HEK293T (cell line): ENCODE data around the gene MGAT5.

Source experiments
- CTCF ChIA-PET: fragments of 350-600 bp; formaldehyde crosslinking; extraction: SDS; loops from one replicate; lab custom pipeline; 2021; ENCODE audit warnings: antibody characterized with exemption, inconsistent platforms; lab: Yijun Ruan, JAX
- POLR2A ChIA-PET: fragments of 350-600 bp; formaldehyde crosslinking; extraction: SDS; loops from one replicate; lab custom pipeline; 2020; ENCODE audit warnings: antibody characterized with exemption, inconsistent platforms; lab: Yijun Ruan, JAX
- DNase-seq: peaks from one replicate; pipeline ENCODE4 v3.0.0; 2012; ENCODE audit warnings: mixed read lengths; ENCODE audit errors: extremely low spot score
- ARNT ChIP-seq: fragments of 450-650 bp; IDR thresholded peaks from 2 replicates; pipeline ENCODE4 v1.6.1; 2017; ENCODE audit warnings: mild to moderate bottlenecking
- BHLHE40 ChIP-seq: fragments of 450-650 bp; IDR thresholded peaks from 2 replicates; pipeline ENCODE4 v1.6.1; 2016; ENCODE audit warnings: mild to moderate bottlenecking, moderate library complexity, borderline replicate concordance
- CTBP1 ChIP-seq: fragments of 450-650 bp; IDR thresholded peaks from 2 replicates; pipeline ENCODE4 v1.6.1; 2016; ENCODE audit warnings: borderline replicate concordance
- ELF4 ChIP-seq: fragments of 450-650 bp; IDR thresholded peaks from 2 replicates; pipeline ENCODE4 v1.6.1; 2017; ENCODE audit warnings: antibody characterized with exemption
- FOXA1 ChIP-seq: fragments of 450-650 bp; IDR thresholded peaks from 2 replicates; pipeline ENCODE4 v1.6.1; 2016; ENCODE audit warnings: mild to moderate bottlenecking
- FOXK2 ChIP-seq: fragments of 450-650 bp; IDR thresholded peaks from 2 replicates; pipeline ENCODE4 v1.6.1; 2016; ENCODE audit warnings: mild to moderate bottlenecking
- FOXM1 ChIP-seq: fragments of 450-650 bp; IDR thresholded peaks from 2 replicates; pipeline ENCODE4 v1.6.1; 2017; ENCODE audit warnings: mild to moderate bottlenecking, borderline replicate concordance
- HDGF ChIP-seq: fragments of 450-650 bp; IDR thresholded peaks from 2 replicates; pipeline ENCODE4 v1.6.1; 2017; ENCODE audit warnings: antibody characterized with exemption, borderline replicate concordance
- L3MBTL2 ChIP-seq: fragments of 450-650 bp; conservative IDR thresholded peaks from 2 replicates; pipeline ENCODE4 v1.6.1; 2016; ENCODE audit warnings: mild to moderate bottlenecking
- LEF1 ChIP-seq: fragments of 450-650 bp; IDR thresholded peaks from 2 replicates; pipeline ENCODE4 v1.6.1; 2017; ENCODE audit warnings: mild to moderate bottlenecking, borderline replicate concordance
- NFRKB ChIP-seq: fragments of 450-650 bp; IDR thresholded peaks from 2 replicates; pipeline ENCODE4 v1.6.1; 2016; ENCODE audit warnings: mild to moderate bottlenecking, moderate library complexity
- SP1 ChIP-seq: fragments of 450-650 bp; IDR thresholded peaks from 2 replicates; pipeline ENCODE4 v1.6.1; 2017
- ZNF384 ChIP-seq: fragments of 450-650 bp; IDR thresholded peaks from 2 replicates; pipeline ENCODE4 v1.6.1; 2016
- TF ChIP-seq, protein P1 (sequence below): fragments of 450-650 bp; IDR thresholded peaks from 2 replicates; pipeline ENCODE4 v1.6.1; 2016

MGAT5 gene

DNA sequence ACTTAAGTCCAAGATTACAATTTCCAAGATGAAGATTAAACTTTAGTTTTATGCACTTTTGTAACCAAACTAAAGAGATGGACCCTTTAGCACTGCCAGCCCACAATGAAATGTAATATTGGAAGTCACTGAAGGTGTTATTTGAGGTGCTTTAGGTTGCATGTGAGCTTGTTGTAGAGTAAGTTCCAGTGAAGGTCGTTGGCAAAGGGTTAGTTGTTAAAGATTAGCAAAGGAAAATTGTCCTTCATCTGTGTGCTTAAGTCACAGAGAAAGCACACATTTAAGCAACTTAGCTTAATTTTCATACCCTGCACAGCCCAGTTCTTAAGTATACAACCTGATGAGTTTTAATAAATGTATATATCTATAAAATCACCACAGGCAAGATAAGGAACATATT lies 46.7 kb downstream of the MGAT5 start:
- POLR2A ChIA-PET: no interaction called here
- CTCF ChIA-PET: no interaction called here
- DNase-seq: no peak
- TF ChIP-seq LEF1 (no peak), ELF4 (no peak), NFRKB (no peak), L3MBTL2 (no peak)

DNA sequence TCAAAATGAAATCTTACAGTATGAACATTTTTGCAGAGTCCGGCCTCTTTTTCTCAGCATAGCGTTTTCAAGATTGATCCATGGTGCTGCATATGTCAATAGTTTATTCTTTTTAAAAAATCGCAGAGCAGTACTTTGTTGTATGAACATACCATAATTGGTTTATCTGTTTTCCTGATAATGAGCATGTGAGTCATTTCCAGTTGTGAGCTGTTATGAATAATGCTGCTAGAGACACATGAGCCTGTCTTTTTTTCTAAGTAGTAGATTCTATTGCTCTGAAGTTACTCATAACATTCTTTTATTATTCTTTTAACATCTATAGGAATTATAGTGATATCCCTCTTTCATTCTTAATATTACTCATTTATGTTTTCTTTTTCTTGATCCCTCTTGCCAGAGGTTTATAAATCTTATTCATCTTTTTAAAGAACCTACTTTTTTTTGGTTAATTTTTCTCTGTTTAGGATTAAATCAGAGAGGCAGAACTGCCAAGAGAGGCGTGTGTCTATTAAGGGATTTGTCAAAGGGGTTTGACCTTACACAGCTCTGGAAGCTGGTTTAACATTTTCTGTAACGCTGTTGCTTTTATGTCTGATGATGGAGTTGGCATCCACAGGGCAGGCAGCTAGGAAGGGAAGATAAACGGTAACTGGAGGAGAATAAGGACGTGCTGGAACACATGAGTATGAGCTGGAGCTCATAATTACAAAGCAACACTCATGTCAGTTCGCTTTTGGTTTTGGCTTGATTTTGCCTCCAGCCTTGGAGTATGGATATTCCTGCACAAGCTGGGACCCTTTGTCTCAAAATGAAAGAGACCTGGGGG lies 47.4 kb downstream of the MGAT5 start:
- DNase-seq: no peak
- POLR2A ChIA-PET: no interaction called here
- CTCF ChIA-PET: no interaction called here

DNA sequence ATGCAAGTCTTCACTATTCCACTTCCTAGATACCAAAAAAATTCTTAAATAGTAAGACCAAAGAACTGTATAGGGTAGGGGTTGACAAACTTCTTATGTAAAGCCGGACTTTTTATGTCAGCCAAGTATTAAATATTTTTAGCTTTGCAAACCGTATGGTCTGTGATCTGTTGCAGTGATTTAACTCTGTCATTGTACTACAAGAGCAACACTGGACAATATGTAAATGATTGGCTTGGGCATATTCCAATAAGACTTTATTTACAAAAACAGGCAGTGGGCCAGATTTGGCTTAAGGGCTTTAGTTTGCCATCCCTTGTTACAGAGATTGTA lies 48.0 kb downstream of the MGAT5 start:
- TF ChIP-seq, protein P1, sequence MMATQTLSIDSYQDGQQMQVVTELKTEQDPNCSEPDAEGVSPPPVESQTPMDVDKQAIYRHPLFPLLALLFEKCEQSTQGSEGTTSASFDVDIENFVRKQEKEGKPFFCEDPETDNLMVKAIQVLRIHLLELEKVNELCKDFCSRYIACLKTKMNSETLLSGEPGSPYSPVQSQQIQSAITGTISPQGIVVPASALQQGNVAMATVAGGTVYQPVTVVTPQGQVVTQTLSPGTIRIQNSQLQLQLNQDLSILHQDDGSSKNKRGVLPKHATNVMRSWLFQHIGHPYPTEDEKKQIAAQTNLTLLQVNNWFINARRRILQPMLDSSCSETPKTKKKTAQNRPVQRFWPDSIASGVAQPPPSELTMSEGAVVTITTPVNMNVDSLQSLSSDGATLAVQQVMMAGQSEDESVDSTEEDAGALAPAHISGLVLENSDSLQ: no peak
- no peak for TF ChIP-seq FOXM1
- ChIA-PET POLR2A (no interaction called here), CTCF (no interaction called here)
- DNase-seq: no peak

More for the DNA sequence above, 47.4 kb downstream of the MGAT5 start:
- TF ChIP-seq ARNT: no peak

DNA sequence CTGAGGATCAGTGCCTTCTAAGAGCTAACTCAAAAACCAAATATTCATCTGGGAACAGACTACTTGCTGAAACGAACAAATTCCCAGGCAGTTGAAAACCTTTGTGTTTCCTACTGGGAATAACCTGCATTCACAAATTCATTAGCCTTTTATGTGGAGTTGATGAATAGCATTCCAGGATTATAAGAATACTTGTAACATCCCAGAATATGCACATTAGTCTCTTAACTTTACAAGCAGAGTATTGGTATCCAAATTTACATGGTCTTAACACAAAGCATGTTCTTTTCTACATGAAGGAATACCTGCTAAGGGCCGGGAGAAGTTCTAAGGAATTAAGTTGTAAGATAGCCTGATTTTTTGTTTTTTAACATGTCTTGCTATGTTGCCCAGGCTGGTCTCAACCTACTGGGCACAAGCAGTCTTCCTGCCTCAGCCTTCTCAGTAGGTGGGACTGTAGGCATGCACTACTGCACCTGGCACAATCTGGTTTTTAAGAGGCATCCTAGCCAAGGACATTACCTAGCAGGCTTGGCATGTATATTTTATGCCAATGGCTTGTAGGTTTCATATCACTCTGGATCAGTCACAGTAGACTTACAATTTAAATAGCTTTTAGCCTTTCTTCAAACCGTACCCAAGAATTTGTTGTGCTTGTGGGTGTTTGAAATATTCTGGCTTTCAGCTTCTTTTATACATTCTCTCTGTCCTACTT lies 50.7 kb downstream of the MGAT5 start:
- ChIA-PET CTCF (no interaction called here), POLR2A (no interaction called here)
- TF ChIP-seq FOXA1: no peak
- TF ChIP-seq ARNT: no peak
- TF ChIP-seq LEF1: no peak
- TF ChIP-seq L3MBTL2: no peak
- no peak for TF ChIP-seq SP1
- TF ChIP-seq FOXM1: no peak
- TF ChIP-seq BHLHE40: no peak
- TF ChIP-seq, protein P1: no peak
- TF ChIP-seq CTBP1: no peak
- DNase-seq: no peak

DNA sequence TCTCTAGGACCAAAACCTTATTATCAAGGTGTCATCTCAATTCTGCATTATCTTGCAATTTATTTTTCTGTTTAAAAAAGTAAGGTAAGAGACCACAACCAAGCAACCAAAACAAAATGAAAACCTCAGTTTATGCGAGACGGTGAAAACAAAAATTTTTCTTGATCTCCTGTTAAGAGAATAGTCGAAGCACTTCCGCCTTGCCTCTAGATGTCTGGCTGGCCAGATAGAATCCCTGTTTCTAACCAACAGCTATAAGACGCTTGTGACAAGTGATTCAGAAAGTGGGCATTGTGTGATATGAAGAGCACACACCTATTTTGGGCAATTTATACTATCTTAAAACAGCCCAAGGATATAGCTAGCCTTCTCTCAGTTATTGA lies 51.2 kb downstream of the MGAT5 start:
- no peak for DNase-seq
- CTCF ChIA-PET: no interaction called here
- POLR2A ChIA-PET: no interaction called here
- no peak for TF ChIP-seq SP1

DNA sequence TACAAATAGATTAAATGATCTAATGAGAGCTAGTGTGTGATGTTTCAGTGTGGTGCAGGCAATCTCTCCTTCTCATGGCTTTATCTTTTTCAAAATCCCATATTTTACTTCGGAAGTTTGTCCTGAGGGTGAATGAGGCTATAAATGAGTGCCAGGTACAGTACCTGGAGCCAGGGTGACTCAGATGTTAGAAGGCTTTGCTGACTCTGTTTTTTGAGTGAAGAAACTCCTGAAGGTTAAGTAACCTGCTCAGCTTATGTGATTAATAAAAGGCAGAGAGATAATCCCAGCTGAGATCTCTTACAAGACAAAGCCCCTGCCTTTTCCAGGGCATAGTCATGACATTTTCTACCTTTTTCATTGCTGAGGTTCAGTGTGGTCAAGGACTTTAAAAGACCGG lies 52.6 kb downstream of the MGAT5 start:
- DNase-seq: no peak
- no peak for TF ChIP-seq ZNF384
- no peak for TF ChIP-seq HDGF
- TF ChIP-seq FOXK2: no peak
- TF ChIP-seq ARNT: no peak
- POLR2A ChIA-PET: no interaction called here
- CTCF ChIA-PET: no interaction called here

DNA sequence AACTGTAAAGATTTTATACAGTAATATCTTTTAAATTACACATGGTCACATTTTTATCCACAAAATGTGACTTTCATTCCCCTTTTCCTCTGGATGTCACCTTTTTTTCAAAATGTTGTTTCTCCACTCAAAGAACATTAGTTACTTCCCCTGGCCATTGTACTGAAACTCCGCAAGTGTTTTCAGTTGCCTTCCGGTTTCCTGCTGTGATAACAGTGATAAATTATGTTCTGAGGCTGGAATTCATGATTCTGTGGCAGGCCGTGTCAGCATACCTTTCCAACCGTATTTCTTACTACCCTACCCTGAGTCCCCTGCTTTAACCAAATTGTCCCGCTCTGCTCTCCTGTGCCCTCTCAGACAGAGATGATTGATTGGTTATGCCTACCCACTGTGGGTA lies 53.5 kb downstream of the MGAT5 start:
- ChIA-PET CTCF (no interaction called here), POLR2A (no interaction called here)
- TF ChIP-seq FOXA1: no peak
- TF ChIP-seq, protein P1: peak; percentile 62
- DNase-seq: peak; percentile 13

DNA sequence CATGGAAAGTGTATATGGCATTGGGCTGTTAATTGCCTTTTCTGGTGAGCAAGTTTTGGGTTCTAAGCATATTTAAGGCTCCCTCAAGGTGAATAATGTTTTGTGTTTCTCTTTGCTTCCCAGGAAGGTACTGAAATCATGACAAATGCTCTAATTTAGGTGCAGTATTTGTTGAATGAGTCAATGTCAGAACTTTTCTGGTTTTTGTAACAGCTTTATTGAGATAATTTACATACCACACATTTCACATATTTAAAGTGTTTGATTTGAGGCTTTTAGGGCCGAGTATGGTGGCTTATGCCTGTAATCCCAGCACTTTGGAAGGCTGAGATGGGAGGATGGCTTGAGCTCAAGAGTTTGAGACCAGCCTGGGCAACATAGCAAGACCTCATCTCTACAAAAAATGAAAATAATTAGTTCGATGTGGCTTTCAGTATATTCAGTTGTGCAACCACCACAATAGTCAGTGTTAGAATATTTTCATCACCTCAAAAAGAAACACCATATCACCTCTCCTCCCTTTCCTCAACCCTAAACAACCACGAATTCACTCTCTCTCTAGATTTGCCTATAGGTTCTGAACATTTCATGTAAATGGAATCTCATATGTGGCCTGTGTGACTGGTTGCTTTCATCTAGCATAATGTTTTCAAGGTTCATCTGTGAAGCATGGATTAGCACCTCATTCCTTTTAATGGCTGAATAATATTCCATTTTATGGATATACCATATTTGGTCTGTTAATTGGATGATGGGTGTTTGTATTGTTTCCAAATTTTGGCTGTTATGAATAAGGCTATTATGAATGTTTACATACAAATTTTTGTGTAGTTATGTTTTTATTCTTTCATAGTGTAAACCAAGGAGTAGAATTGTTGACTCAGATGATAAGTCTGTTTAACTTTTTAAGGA lies 54.9 kb downstream of the MGAT5 start:
- TF ChIP-seq BHLHE40: no peak
- ChIA-PET POLR2A (no interaction called here), CTCF (no interaction called here)
- DNase-seq: no peak
